ENCODE measurements around the gene PSG1.
"Not testable (repeated sequence)": the region's sequence is repeated elsewhere in the genome, so short reads cannot be mapped to it uniquely, and the experiment has no call there.

DNA sequence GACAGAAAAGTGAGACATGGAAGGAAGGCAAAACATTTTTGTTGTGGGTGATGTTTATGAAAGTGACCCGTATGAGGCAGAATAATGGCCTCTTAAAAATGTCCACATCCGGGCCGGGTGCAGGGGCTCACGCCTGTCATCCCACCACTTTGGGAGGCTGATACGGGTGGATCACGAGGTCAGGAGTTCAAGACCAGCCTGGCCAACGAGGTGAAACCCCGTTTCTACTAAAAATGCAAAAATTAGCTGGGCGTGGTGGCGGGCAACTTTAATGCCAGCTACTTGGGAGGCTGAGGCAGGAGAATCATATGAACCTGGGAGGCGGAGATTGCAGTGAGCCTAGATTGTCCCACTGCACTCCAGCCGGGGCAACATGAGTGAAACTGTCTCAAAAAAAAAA is 20.2 kb upstream of the PSG1 start:
- TF ChIP-seq, protein P1, sequence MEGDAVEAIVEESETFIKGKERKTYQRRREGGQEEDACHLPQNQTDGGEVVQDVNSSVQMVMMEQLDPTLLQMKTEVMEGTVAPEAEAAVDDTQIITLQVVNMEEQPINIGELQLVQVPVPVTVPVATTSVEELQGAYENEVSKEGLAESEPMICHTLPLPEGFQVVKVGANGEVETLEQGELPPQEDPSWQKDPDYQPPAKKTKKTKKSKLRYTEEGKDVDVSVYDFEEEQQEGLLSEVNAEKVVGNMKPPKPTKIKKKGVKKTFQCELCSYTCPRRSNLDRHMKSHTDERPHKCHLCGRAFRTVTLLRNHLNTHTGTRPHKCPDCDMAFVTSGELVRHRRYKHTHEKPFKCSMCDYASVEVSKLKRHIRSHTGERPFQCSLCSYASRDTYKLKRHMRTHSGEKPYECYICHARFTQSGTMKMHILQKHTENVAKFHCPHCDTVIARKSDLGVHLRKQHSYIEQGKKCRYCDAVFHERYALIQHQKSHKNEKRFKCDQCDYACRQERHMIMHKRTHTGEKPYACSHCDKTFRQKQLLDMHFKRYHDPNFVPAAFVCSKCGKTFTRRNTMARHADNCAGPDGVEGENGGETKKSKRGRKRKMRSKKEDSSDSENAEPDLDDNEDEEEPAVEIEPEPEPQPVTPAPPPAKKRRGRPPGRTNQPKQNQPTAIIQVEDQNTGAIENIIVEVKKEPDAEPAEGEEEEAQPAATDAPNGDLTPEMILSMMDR (IDR thresholded peaks at IDR 0.05), result not testable (repeated sequence)
- TF ChIP-seq POLR2A (IDR thresholded peaks at IDR 0.05); POLR2AphosphoS5 (IDR thresholded peaks at IDR 0.05; ENCODE audit: insufficient read depth in 1 of 2, low read depth in 1 of 2): not testable (repeated sequence)

Measured in vagina (tissue), 2 donors.